HepG2 (cell line): ENCODE measurements around the gene SHMT1. TPM values are rescaled to one million over a fixed set of nuclear protein-coding genes. Genes with fewer than 3 reads are reported as not detected.

Experiments used
- ARNTL ChIP-seq: sonication (generic); formaldehyde crosslinking; IDR thresholded peaks from 2 replicates; pipeline ENCODE4 v1.4.0; 2020; ENCODE audit warnings: mild to moderate bottlenecking, missing genetic modification reagents
- ATF4 ChIP-seq, 2 experiments: fragments of 450-650 bp in 1 of 2; sonication (generic) in 1 of 2; formaldehyde crosslinking; IDR thresholded peaks; 2 replicates each; pipeline versions ENCODE4 v1.5.0 to v1.8.0; 2020 to 2022; ENCODE audit warnings: mild to moderate bottlenecking in 1 of 2, missing genetic modification reagents in 1 of 2
- DMTF1 ChIP-seq: sonication (generic); formaldehyde crosslinking; IDR thresholded peaks from 2 replicates; pipeline ENCODE4 v1.4.0; 2020; ENCODE audit warnings: mild to moderate bottlenecking, missing genetic modification reagents
- FLYWCH1 ChIP-seq: sonication (generic); formaldehyde crosslinking; IDR thresholded peaks from 2 replicates; pipeline ENCODE4 v1.8.1; 2023; ENCODE audit warnings: mild to moderate bottlenecking, missing genetic modification reagents
- KLF6 ChIP-seq: IDR thresholded peaks from 2 replicates; pipeline ENCODE4 v1.8.0; 2016; ENCODE audit warnings: missing biosample characterization, missing genetic modification reagents
- MBD4 ChIP-seq: IDR thresholded peaks from 2 replicates; pipeline ENCODE4 v1.6.1; 2012; ENCODE audit warnings: low read length, inconsistent platforms, borderline replicate concordance
- MNT ChIP-seq: fragments of 450-650 bp; IDR thresholded peaks from 2 replicates; pipeline ENCODE4 v1.6.1; 2016
- NAIF1 ChIP-seq: sonication (generic); formaldehyde crosslinking; IDR thresholded peaks from 2 replicates; pipeline ENCODE4 v1.5.0; 2020; ENCODE audit warnings: mild to moderate bottlenecking, missing genetic modification reagents, borderline replicate concordance
- NR2F1 ChIP-seq, 2 experiments: fragments of 450-650 bp in 1 of 2; formaldehyde crosslinking in 1 of 2; IDR thresholded peaks; 2 replicates each; pipeline versions ENCODE4 v1.5.0 to v1.6.1; 2016 to 2020; ENCODE audit warnings: mild to moderate bottlenecking in 1 of 2, missing compliant biosample characterization in 1 of 2, missing genetic modification reagents in 1 of 2, moderate library complexity in 1 of 2
- NR2F6 ChIP-seq, 2 experiments: IDR thresholded peaks; 2 replicates each; pipeline ENCODE4 v1.6.1; 2016; ENCODE audit warnings: antibody characterized with exemption in 1 of 2, mild to moderate bottlenecking in 1 of 2
- RFXAP ChIP-seq: sonication (generic); formaldehyde crosslinking; IDR thresholded peaks from 2 replicates; pipeline ENCODE4 v1.4.0; 2020; ENCODE audit warnings: missing genetic modification reagents, borderline replicate concordance
- RNF2 ChIP-seq: fragments of 450-650 bp; conservative IDR thresholded peaks from 2 replicates; pipeline ENCODE4 v1.6.1; 2016; ENCODE audit warnings: low read depth
- SATB2 ChIP-seq: sonication (generic); formaldehyde crosslinking; IDR thresholded peaks from 2 replicates; pipeline ENCODE4 v1.5.0; 2020; ENCODE audit warnings: missing genetic modification reagents
- SPEN ChIP-seq: sonication (generic); formaldehyde crosslinking; IDR thresholded peaks from 2 replicates; pipeline ENCODE4 v1.5.1; 2020; ENCODE audit warnings: low read depth, mild to moderate bottlenecking, missing genetic modification reagents
- TCF12 ChIP-seq, 2 experiments: fragments of 450-650 bp in 1 of 2; sonication (generic) in 1 of 2; formaldehyde crosslinking in 1 of 2; IDR thresholded peaks; 2 replicates each; pipeline versions ENCODE4 v1.6.1 to v1.8.0; 2017 to 2022; ENCODE audit warnings: antibody characterized with exemption in 1 of 2, mild to moderate bottlenecking in 1 of 2, missing genetic modification reagents in 1 of 2, moderate library complexity in 1 of 2
- ZBTB14 ChIP-seq: sonication (generic); formaldehyde crosslinking; IDR thresholded peaks from 2 replicates; pipeline ENCODE4 v1.4.0; 2020; ENCODE audit warnings: missing genetic modification reagents
- ZKSCAN1 ChIP-seq: fragments of 150-350 bp; IDR thresholded peaks from 2 replicates; pipeline ENCODE4 v1.6.1; 2014; ENCODE audit warnings: low read length
- ZNF232 ChIP-seq: sonication (generic); formaldehyde crosslinking; IDR thresholded peaks from 2 replicates; pipeline ENCODE4 v1.4.0; 2020; ENCODE audit warnings: missing genetic modification reagents, borderline replicate concordance
- ZNF430 ChIP-seq: sonication (generic); formaldehyde crosslinking; IDR thresholded peaks from 2 replicates; pipeline ENCODE4 v1.9.0; 2021; ENCODE audit warnings: mild to moderate bottlenecking, missing genetic modification reagents
- ZNF597 ChIP-seq: sonication (generic); formaldehyde crosslinking; IDR thresholded peaks from 2 replicates; pipeline ENCODE4 v1.5.0; 2020; ENCODE audit warnings: missing genetic modification reagents
- ZNF839 ChIP-seq: sonication (generic); formaldehyde crosslinking; IDR thresholded peaks from 2 replicates; pipeline ENCODE4 v1.4.0; 2020; ENCODE audit warnings: missing genetic modification reagents, mild to moderate bottlenecking, borderline replicate concordance
- polyA plus RNA-seq, 8 experiments: library from polyadenylated mRNA; depleted of rRNA in 3 of 8; stranded (reverse) in 7 of 8; unstranded in 1 of 8; fragments of >200 nt; fragmentation: Illumina TruSeq in 4 of 8; extraction: Trizol in 4 of 8; gene quantifications; 2 replicates each; pipeline versions ENCODE4 v1.2.1 to v1.2.3, GENCODE V29; 2011 to 2016; ENCODE audit warnings: low read depth in 4 of 8, missing spikeins in 1 of 8, mixed read lengths in 1 of 8; ENCODE audit not compliant: insufficient read depth in 1 of 8
- total RNA-seq, 5 experiments: library from RNA; depleted of rRNA; stranded (reverse); fragments of >200 nt; fragmentation: Illumina TruSeq; extraction: Trizol; gene quantifications; 2 replicates each; pipeline ENCODE4 v1.2.3, GENCODE V29; 2016; ENCODE audit warnings: low read depth in 1 of 5

Gene SHMT1
- total and polyA plus RNA-seq, 2 of the 13 experiments (the other 11 are each of a cell fraction or from before 2014, with no cell fraction given): 21.3 to 48.8 TPM

GRCh38 chr17:18314731-18315561 lies 48.4 kb downstream of the SHMT1 start, which contains the start of the genes SMCR8 and TOP3A (continued):
- TF ChIP-seq ZNF430 (CRISPR knock-in tag) (no peak; the same call in none of the 2 replicates), ARNTL (CRISPR knock-in tag) (no peak; the same call in 1 of the 2 replicates), ZNF232 (CRISPR knock-in tag) (no peak), ATF4 (CRISPR knock-in tag; IDR thresholded peaks at IDR 0.05) (peak in 1 of 2 experiments; percentile 38; a peak in 1 of 4 replicates), NR2F1 (CRISPR knock-in tag; IDR thresholded peaks at IDR 0.05) (no peak), KLF6 (no peak), RNF2 (peak; percentile 77; the same call in 1 of the 2 replicates), DMTF1 (CRISPR knock-in tag) (no peak), FLYWCH1 (CRISPR knock-in tag) (no peak), SPEN (CRISPR knock-in tag) (peak; percentile 68; the same call in 1 of the 2 replicates), NR2F6 (IDR thresholded peaks at IDR 0.05) (peak; percentile 18; the same call in 1 of the 2 replicates), NR2F6 (CRISPR knock-in tag; IDR thresholded peaks at IDR 0.05) (no peak; the same call in 1 of the 2 replicates), ZNF839 (CRISPR knock-in tag) (0 out of 2 replicates have a peak, but pooled peaks have one; percentile 78), MBD4 (no peak), ZBTB14 (CRISPR knock-in tag) (peak; percentile 86), RFXAP (CRISPR knock-in tag) (0 out of 2 replicates have a peak, but pooled peaks have one; percentile 36), TCF12 (IDR thresholded peaks at IDR 0.05) (no peak), TCF12 (CRISPR knock-in tag; IDR thresholded peaks at IDR 0.05) (no peak), ZKSCAN1 (no peak), MNT (peak; percentile 72), SATB2 (CRISPR knock-in tag) (peak; percentile 31; the same call in 1 of the 2 replicates), ZNF597 (no peak), NAIF1 (CRISPR knock-in tag) (no peak)
